ENCODE data around the gene DSC1. TPM values are rescaled to one million over a fixed set of nuclear protein-coding genes. Genes with fewer than 3 reads are reported as not detected.

The DSC1 gene
- total and polyA plus RNA-seq, 4 donors, result 0.09 TPM; not detected in 3

DNA sequence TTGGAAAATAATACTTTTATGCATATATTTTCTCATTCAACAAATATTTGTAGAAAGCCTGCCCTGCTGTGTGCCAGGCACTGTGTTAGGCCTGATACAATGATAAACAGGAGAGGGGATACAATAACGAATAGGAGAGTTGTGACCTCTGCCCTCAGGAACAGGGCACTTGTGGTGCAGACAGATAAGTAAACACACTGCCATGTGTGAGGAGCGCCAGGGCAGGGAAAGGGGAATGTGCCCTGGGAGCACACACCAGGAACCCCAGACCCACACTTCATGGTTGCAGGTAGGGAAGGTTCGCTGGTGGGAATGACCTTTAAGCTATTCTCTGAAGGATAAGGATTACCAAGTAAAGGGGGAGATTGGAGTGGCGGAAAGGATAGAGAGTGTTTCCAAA lies 42.2 kb upstream of the DSC1 start:
- no peak overlapping the region for H3K27ac ChIP-seq (ENCODE audit: low read depth in 1 of 2, low read length in 1 of 2)
- no peak overlapping the region for H3K9ac ChIP-seq (ENCODE audit: insufficient read depth in 1 of 2, low read length in 2 of 2)
- H3K9me3 ChIP-seq (ENCODE audit: control insufficient read depth in 4 of 4, insufficient read depth in 3 of 4, low read length in 3 of 4), result no peaks in the 10 kb centered on the region
- TF ChIP-seq, protein P1, sequence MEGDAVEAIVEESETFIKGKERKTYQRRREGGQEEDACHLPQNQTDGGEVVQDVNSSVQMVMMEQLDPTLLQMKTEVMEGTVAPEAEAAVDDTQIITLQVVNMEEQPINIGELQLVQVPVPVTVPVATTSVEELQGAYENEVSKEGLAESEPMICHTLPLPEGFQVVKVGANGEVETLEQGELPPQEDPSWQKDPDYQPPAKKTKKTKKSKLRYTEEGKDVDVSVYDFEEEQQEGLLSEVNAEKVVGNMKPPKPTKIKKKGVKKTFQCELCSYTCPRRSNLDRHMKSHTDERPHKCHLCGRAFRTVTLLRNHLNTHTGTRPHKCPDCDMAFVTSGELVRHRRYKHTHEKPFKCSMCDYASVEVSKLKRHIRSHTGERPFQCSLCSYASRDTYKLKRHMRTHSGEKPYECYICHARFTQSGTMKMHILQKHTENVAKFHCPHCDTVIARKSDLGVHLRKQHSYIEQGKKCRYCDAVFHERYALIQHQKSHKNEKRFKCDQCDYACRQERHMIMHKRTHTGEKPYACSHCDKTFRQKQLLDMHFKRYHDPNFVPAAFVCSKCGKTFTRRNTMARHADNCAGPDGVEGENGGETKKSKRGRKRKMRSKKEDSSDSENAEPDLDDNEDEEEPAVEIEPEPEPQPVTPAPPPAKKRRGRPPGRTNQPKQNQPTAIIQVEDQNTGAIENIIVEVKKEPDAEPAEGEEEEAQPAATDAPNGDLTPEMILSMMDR (IDR thresholded peaks at IDR 0.05; ENCODE audit: control extremely low read depth, extremely low read depth), result no peak
- 81 to 85% methylated on average over 4 of the region's 4 CpGs for WGBS, 2 donors
- DNase-seq (no peak), ATAC-seq (ENCODE audit: insufficient read depth, low FRiP score) (no peak)
- no peak overlapping the region for H3K4me3 ChIP-seq
- no peaks in the 10 kb centered on the region for H3K27me3 ChIP-seq (ENCODE audit: control insufficient read depth in 3 of 3, insufficient read depth in 3 of 3, low read length in 2 of 3)
- H3K4me1 ChIP-seq (ENCODE audit: control insufficient read depth in 5 of 5, insufficient read depth in 5 of 5, low read length in 5 of 5), result peaks cover 0 to 8% (median 3%) of the 10 kb centered on the region in 5 donors
- no peaks in the 10 kb centered on the region for H3K36me3 ChIP-seq (ENCODE audit: control insufficient read depth in 4 of 4, insufficient read depth in 4 of 4, low read length in 4 of 4)

DNA sequence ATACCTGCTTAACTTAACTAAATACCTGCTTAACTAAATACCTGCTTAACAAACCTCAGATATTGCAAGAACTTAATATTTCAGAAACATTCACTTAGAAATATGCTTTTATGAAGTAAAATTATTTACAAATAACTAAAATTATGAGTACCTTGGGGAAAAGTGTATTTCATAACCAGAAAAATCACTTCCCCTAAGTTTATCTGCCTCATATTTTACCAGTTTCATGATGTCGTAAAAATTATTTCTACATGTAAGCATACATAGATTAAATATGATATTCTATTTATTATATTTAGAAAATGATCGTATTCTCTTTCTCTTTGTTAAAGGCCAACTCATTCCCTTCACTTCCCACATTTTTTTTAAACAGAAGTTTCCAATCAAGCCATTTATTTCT lies 41.5 kb upstream of the DSC1 start:
- ATAC-seq (ENCODE audit: insufficient read depth, low FRiP score) (no peak), DNase-seq (no peak)
- WGBS, 2 donors, result 42 to 74% methylated on average over 2 of the region's 2 CpGs
- TF ChIP-seq, protein P1 (IDR thresholded peaks at IDR 0.05; ENCODE audit: control extremely low read depth, extremely low read depth), result no peak
- no peak overlapping the region for H3K4me3 ChIP-seq
- H3K27me3 ChIP-seq (ENCODE audit: control insufficient read depth in 3 of 3, insufficient read depth in 3 of 3, low read length in 2 of 3), result no peaks in the 10 kb centered on the region
- no peaks in the 10 kb centered on the region for H3K9me3 ChIP-seq (ENCODE audit: control insufficient read depth in 4 of 4, insufficient read depth in 3 of 4, low read length in 3 of 4)
- H3K4me1 ChIP-seq (ENCODE audit: control insufficient read depth in 5 of 5, insufficient read depth in 5 of 5, low read length in 5 of 5), result peaks cover 0 to 8% (median 3%) of the 10 kb centered on the region in 5 donors
- H3K9ac ChIP-seq (ENCODE audit: insufficient read depth in 1 of 2, low read length in 2 of 2), result no peak overlapping the region
- no peak overlapping the region for H3K27ac ChIP-seq (ENCODE audit: low read depth in 1 of 2, low read length in 1 of 2)
- no peaks in the 10 kb centered on the region for H3K36me3 ChIP-seq (ENCODE audit: control insufficient read depth in 4 of 4, insufficient read depth in 4 of 4, low read length in 4 of 4)

DNA sequence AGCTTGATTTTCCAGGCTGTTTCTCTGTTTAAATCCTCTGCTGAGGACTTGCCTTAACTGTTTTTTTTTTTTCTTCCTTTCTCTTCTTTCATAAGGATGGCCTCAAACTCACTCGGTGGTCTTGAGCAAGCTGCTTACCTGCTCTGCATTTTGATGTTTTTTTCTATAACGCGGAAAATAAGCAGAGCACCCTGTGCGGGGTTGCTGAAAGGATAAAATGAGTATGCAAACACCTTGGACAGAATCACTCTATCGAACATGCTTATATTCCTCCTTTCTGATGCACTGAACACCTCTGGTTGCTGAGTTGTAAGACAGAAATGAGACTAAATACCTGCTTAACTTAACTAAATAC lies 41.1 kb upstream of the DSC1 start:
- TF ChIP-seq, protein P1 (IDR thresholded peaks at IDR 0.05; ENCODE audit: control extremely low read depth, extremely low read depth), result no peak
- Histone ChIP-seq H3K36me3 (ENCODE audit: control insufficient read depth in 4 of 4, insufficient read depth in 4 of 4, low read length in 4 of 4) (no peaks in the 10 kb centered on the region), H3K9me3 (ENCODE audit: control insufficient read depth in 4 of 4, insufficient read depth in 3 of 4, low read length in 3 of 4) (no peaks in the 10 kb centered on the region), H3K9ac (ENCODE audit: insufficient read depth in 1 of 2, low read length in 2 of 2) (no peak overlapping the region), H3K4me1 (ENCODE audit: control insufficient read depth in 5 of 5, insufficient read depth in 5 of 5, low read length in 5 of 5) (peaks cover 0 to 8% (median 3%) of the 10 kb centered on the region in 5 donors), H3K27me3 (ENCODE audit: control insufficient read depth in 3 of 3, insufficient read depth in 3 of 3, low read length in 2 of 3) (no peaks in the 10 kb centered on the region), H3K27ac (ENCODE audit: low read depth in 1 of 2, low read length in 1 of 2) (no peak overlapping the region), H3K4me3 (no peak overlapping the region)
- DNase-seq (no peak), ATAC-seq (ENCODE audit: insufficient read depth, low FRiP score) (no peak)
- 61 to 69% methylated on average over 5 of the region's 5 CpGs for WGBS, 2 donors

DNA sequence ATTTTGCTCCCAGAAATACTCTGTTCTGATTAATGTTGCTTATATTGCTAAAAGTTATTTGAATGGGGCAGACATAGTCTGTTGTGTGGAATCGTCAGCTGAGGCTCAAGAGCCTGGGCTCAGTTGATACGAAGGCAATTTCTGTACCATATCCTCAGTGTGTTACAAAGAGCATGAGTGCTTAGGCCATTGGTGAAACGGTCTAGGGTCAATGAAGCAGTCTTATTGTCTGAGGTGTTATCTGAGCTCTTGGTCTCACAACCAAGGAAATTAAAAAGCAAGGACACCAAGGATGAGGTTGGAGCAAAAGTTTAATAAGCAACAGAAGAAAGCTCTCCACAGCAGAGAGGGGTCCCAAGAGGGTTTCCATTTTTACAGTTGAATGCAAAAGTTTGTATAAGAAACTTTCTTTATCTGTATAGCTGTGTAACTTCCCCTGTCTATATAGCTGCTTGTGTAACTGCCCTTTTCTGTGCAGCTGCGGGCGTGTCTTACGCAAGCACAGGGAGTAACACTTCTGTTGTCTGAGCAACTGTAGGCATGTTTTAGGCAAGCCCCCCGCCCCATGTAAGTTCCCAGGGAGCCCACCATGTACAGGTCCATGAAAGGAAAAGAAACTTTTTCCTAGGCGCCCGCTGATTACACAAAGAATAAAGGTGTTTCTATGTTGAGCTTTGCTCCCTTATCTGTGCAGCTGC lies 40.6 kb upstream of the DSC1 start:
- Histone ChIP-seq H3K27ac (ENCODE audit: low read depth in 1 of 2, low read length in 1 of 2) (no peak overlapping the region), H3K9me3 (ENCODE audit: control insufficient read depth in 4 of 4, insufficient read depth in 3 of 4, low read length in 3 of 4) (no peaks in the 10 kb centered on the region), H3K4me1 (ENCODE audit: control insufficient read depth in 5 of 5, insufficient read depth in 5 of 5, low read length in 5 of 5) (peaks cover 0 to 8% (median 3%) of the 10 kb centered on the region in 5 donors), H3K4me3 (no peak overlapping the region), H3K27me3 (ENCODE audit: control insufficient read depth in 3 of 3, insufficient read depth in 3 of 3, low read length in 2 of 3) (no peaks in the 10 kb centered on the region), H3K9ac (ENCODE audit: insufficient read depth in 1 of 2, low read length in 2 of 2) (no peak overlapping the region), H3K36me3 (ENCODE audit: control insufficient read depth in 4 of 4, insufficient read depth in 4 of 4, low read length in 4 of 4) (no peaks in the 10 kb centered on the region)
- DNase-seq (peak; percentile 53 to 72 (median 70)), ATAC-seq (ENCODE audit: insufficient read depth, low FRiP score) (no peak)
- 27 to 53% methylated on average over 9 of the region's 9 CpGs for WGBS, 2 donors
- TF ChIP-seq, protein P1 (IDR thresholded peaks at IDR 0.05; ENCODE audit: control extremely low read depth, extremely low read depth), result no peak

Measured in lung (tissue), 12 donors.